GM19043 (cell line): ENCODE data around the gene RBFA.
"Not testable (repeated sequence)": the region's sequence is repeated elsewhere in the genome, so short reads cannot be mapped to it uniquely, and the experiment has no call there.

Experiments used
- ATAC-seq: cut with Tn5 transposase; IDR thresholded peaks from one replicate; pipeline ENCODE4 v1.9.1; 2021; ENCODE audit warnings: low read depth; ENCODE audit not compliant: unreplicated experiment

Gene RBFA, protein sequence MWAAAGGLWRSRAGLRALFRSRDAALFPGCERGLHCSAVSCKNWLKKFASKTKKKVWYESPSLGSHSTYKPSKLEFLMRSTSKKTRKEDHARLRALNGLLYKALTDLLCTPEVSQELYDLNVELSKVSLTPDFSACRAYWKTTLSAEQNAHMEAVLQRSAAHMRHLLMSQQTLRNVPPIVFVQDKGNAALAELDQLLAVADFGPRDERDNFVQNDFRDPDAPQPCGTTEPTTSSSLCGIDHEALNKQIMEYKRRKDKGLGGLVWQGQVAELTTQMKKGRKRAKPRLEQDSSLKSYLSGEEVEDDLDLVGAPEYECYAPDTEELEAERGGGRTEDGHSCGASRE

DNA sequence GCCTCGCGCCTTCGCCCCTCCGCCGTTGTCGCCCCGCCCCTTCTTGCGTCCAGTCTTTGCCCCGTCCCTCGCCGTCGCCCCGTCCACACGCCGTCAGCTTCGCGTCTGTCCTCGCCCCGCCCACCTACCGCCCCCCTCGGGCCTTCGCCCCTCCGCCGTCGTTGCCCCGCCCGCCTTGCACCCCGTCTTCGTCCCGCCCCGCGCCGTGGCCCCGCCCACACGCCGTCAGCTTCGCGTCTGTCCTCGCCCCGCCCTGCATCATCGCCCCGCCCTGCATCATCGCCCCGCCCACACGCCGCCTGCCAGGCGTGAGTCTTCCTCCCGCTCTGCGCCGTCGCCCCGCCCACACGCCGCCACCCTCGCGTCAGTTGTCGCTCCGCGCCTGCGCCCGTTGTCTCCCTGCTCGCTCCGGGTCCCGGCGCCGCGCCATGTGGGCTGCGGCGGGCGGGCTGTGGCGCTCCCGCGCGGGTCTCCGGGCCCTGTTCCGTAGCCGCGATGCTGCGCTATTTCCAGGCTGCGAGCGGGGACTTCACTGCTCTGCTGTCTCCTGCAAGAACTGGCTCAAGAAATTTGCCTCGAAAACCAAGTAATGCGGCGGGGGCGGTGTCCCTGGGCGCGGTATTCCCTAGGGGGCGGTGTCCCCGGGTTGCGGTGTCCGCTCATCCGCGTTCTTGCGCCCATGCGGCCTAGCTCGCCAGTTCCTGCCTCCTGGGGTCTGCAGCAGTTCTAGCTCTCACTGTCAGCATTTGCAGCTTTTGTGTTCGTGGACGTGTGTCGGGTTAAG lies at the start of gene RBFA:
RBFA (plus strand) TSS at position 367 of the 784 bp plus-strand sequence; CDS start at position 429, 62 bp downstream.
- peak; percentile 66 for ATAC-seq

- ATAC-seq: no peak
These were observed 49.1 kb upstream of the RBFA start for GRCh38 chr18:79985172-79985571.

DNA sequence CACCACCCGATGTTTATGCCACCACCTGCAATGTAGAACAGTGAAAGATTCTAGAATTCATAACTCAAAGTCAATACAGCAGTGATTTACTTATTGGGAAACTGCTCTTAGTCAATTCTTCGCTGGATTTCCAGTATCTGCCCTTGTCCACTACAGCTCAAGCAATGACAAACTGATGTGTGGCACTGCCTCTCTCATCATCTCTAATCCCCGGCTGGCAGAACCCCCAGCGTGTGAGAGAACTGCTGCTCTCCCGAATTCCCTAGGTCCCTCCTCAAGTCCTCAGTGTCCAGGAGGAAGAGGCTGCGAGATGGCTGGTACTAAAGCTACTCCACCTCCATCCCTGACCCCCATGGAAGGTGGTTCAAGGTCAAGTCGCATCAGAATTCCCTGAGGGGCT lies 47.5 kb upstream of the RBFA start:
- ATAC-seq: no peak

GRCh38 chr18:79987566-79987965 lies 46.7 kb upstream of the RBFA start:
- ATAC-seq: no peak

DNA sequence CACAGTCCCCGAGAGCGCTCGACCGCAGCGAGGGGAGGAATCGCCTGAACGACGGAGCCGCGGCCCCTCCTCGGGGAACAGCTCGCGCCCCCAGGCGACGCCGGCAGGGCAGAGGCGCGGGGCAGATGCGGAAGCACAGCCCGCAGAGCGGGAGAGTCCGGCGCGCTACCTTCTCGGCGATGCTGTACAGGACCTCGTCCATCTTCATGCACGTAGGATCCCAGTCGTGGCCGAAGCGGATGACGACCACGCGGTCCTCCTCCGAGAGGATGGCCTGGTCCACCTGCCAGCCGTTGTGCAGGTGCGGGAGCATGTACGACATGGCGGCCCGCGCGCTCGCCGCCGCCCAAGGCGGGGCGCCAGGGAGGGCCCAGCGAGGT lies 46.2 kb upstream of the RBFA start:
- ATAC-seq: peak; percentile 49

- peak; percentile 96 for ATAC-seq
These were observed 45.6 kb upstream of the RBFA start, which contains the start of gene TXNL4A for GRCh38 chr18:79988451-79989194. TXNL4A (minus strand) TSS chr18:79988563; CDS start chr18:79988392, 171 bp downstream.

DNA sequence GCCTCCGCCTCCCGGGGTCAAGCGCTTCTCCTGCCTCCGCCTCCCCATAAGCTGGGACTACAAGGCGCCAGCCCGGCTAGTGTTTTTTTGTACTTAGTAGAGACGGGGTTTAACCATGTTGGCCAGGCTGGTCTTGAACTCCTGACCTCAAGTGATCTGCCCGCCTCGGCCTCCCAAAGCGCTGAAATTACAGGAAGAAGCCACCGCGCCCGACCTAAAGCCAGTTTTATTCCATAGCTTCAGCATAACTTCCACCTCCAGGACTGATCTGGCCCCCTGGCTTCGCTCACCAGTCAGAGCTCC lies 45.1 kb upstream of the RBFA start:
- ATAC-seq: no peak

DNA sequence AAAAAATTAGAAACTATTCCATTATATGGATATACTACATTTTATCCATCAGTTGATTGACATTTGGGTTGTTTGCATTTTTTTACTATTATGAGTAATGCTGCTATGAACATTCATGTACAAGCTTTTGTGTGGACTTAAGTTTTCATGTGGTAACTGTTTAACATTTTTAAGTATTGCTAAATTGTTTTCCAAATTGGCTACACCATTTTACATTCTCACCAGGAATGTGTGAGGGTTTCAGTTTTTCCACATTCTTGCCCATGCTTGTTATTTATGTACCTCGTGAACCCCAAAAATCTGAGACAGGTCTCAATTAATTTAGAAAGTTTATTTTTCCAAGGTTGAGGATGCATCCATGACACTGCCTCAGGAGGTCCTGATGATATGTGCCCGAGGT lies 42.7 kb upstream of the RBFA start:
- no peak for ATAC-seq

DNA sequence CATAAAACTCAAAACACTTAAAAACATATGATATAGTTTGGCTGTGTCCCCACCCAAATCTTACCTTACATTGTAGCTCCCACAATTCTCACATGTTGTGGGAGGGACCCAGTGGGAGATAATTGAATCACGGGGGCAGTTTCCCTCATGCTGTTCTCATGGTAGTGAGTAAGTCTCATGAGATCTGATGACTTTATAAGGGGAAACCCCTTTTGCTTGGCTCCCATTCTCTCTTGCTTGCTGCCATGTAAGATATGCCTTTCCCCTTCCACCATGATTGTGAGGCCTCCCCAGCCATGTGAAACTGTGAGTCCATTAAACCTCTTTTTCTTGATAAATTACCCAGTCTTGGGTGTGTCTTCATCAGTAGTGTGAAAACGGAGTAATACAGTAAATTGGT lies 34.5 kb upstream of the RBFA start:
- ATAC-seq: not testable (repeated sequence)

DNA sequence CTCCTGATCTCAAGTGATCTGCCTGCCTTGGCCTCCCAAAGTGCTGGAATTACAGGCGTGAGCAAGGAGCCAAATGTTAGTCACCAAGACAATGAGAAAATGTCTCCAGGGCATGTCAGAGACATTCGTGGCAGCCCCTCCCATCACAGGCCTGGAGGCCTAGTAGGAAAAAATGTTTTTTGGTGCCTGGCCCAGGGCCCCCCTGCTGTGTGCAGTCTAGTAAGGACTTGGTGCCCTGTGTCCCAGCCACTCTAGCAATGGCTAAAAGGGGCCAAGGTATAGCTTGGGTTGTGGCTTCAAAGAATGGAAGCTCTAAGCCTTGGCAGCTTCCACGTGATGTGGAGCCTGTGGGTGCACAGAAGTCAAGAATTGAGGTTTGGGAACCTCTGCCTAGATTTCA lies 33.4 kb upstream of the RBFA start:
- ATAC-seq: no peak

GRCh38 chr18:80002468-80002867 lies 31.8 kb upstream of the RBFA start:
- no peak for ATAC-seq

DNA sequence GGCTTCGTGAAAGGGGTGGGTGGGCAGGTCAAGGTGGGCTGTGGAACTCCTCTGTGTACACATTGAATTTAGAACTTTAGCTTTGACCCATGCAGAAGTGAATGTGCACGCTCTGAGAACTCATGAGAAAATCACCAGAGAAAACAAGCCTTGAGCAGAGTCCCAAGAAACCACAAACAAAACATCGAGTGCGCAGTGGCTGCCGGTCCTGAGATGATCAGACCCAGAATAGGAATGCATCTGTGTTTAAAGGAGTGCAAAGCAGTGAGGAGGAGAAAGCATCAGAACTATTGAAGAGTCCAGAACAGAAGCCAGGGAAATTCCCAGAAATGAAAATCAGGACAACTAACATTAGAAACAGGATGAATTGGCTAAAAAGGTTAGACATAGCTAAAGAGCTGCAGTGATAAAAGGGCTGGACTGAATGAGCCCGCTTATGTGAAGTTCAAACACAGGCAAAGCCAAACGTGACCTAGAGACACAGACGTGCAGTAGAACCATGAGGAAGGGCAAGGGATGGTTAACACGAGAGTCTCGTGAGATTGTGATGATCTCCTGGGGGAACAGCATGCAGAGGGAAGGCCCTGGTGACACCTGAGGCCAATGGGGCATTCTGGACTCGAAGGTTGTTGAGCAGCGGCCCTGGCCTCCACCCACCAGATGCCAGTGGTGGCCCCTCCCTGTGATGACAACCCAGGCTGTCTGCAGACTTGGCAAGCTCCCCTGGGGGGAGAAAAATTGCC lies 29.5 kb upstream of the RBFA start:
- ATAC-seq: no peak

DNA sequence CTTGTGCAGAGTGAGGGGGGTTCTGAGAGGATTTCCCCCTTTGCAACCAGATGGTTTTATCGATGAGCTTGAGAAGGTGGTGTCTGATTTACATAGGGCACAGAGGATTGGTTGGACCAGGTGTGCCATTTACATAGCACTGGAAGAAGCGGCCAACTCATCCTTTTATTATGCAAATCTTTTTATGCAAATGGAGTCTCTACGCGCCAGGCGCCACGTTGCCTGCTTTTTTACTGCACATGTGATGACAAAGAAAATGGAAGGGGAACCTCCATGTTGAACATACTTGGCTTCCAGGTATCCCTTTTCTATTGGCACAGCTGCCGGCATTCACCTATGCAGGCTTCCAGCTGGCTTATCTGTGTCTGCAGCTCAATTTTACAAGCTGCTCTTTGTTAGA lies 27.5 kb upstream of the RBFA start:
- no peak for ATAC-seq

DNA sequence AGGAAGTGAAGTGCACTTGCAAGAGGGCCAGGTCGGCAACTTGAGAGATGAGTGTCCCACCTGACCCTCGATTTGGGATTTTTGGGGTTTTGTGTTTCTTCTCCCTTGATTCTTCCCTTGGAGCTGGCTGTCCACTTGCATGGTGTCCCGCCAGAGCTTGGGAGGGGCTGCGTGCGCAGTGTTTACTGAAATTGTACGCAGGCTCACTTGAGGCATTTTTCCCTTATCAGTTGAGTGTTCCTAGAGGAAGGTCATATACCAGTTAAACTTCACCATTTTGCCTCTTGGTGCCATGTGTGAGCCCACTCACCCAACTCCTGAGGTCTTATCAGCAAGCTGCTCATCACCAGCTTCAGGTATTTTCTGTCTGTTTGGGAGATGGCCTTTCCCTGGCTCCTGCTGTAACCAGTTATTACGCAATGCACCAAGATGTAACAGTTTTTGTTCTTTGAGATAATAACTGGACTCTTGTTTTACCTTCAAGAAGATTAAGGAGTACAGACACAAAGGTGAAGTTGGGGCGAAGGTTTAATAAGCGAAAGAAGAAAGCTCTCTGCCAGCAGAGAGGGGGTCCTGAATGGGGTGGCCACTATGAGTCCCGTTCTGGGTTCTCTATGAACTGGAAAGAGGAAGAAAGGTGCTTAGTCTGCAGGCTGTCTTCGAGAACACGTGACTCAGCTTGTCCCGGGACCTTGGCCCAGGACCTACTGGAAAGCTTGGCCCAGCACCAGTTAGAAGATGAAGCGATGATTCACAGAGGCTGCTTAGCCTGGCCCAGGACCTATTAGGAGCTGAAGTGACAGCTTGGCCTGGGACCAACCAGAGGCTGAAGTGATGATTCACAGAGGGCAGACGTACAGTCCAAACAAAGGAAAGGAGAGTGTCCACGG lies 24.3 kb upstream of the RBFA start:
- ATAC-seq: no peak

GRCh38 chr18:80010551-80010906 lies 23.7 kb upstream of the RBFA start:
- no peak for ATAC-seq

DNA sequence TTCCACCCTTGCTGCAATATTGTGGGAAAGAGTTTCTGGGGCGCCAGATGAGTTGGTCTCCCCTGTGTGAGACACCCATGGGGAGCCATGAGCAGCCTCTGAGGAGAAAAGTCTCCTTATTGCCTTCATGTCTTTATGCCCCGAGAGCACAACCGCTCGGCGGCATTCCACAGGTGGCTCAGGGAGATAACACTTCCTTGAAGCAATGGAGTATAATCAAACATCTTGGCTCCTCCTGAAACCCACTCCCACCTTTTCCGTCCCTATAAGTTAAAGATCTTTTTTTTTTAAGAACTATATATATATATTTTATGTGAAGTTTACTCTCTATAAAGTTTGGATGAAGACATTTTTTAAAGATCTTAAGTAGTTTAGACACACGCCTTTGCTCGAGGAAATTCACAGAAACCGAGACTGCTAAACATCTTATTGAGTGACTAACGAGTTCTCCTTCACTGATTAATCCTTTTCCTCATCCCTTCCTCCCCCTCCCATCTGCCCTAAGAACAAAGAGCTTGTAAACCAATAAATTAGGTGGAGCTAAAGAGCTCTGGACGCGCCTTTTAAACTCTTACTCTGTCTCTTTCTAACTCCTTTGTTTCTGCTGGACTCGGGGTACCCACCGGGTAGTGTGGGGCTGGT lies 22.6 kb upstream of the RBFA start:
- not testable (repeated sequence) for ATAC-seq

GRCh38 chr18:80012714-80013113 lies 21.5 kb upstream of the RBFA start:
- no peak for ATAC-seq

DNA sequence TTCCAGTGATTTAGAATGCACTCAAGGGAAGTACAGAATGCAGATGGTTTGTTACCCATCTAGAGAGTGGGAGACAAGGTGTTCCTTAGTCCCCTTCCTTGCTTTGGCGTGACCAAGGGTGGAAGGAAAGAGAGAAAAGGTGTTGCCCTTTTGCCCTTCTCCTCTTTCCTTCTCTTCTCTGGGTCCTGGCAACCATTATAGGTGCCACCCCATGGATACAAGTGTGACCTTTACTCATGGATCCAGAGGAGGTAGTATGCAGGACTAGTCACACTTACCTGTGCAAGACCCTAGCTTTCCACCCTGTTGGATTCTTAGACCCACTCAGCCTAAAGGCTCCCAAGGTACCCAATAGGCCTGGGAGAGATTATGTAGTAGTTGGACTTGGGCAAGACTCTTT lies 11.6 kb upstream of the RBFA start:
- no peak for ATAC-seq

- ATAC-seq: no peak
These were observed 11.1 kb upstream of the RBFA start for GRCh38 chr18:80023173-80023572.
